GM21447 (cell line): ENCODE data around the gene FAM120C.

Source experiments
- ATAC-seq: cut with Tn5 transposase; IDR thresholded peaks from one replicate; pipeline ENCODE4 v1.9.1; 2021; ENCODE audit not compliant: unreplicated experiment

The FAM120C gene, protein sequence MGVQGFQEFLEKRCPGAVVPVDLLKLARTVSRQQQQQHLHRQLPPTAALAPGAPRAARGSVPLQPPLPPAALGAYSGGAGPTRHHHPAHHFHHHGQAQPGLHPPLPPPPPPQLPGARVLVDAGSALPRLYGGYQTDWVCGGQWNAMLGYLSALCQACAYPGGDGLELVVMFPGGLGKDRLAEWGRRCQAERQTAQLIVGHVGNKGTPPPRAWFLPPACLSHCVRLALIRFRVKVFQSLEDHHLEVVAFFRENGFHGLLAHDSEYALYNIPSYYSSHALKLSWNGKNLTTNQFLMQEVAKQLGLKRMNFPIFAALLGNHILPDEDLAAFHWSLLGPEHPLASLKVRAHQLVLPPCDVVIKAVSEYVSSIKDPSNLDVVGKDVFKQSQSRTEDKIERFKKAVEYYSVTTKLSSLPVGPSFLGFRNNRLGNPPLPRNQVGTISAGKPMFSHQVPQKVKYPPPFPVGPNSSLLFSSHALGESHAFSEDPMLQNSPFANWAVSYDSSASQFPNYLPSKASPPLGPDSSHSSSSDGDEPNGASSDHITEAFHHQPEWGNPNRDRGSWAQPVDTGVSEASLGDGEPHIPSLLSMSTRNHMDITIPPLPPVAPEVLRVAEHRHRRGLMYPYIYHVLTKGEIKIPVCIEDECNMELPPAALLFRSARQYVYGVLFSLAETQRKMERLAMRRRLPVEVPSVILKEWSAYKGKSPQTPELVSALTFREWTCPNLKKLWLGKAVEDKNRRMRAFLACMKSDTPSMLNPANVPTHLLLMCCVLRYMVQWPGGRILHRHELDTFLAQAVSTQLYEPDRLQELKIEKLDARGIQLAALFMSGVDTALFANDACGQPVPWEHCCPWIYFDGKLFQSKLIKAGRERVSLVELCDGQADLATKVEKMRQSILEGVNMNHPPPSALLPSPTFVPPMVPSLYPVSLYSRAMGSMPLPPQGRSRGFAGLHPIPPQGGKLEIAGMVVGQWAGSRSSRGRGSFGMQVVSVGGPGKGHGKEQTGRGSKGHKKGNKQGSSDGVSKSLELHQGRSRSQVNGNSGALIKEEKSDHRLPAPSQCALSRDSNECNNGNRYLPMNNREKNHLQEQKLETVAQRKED

DNA sequence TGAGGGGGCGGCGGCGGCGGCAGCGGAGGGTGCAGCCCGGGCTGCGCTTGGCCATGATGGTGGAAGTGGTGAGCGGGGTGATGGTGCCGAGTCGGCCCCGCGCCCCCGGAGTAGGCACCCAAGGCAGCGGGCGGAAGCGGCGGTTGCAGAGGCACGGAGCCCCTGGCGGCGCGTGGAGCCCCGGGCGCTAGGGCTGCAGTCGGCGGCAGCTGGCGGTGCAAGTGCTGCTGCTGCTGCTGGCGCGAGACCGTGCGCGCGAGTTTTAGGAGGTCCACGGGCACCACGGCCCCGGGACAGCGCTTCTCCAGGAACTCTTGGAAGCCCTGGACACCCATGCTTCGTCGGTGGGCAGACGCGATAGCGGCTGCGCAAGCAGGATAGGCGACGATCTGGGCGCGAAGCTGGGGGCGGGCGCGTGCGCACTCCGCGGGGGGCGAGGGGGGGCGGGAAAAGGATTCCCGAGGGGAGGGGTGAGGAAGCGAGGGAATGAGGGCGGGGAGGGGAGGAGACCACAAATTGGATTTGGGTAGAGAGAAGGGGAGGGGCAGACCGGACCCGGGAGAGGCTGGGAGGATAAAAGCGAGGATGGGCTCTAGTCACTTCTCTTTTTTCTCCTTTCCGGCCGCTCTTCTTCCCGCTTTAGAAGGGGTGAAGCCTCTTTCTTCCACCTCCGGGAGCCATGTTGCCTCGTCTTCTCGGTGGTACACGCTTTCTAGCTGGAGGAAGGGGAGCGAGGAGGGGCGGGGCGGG is at the start of gene FAM120C:
Gene FAM120C (minus strand): TSS at position 391 of the 750 bp plus-strand sequence. CDS start 56 bp downstream, at position 335.
- ATAC-seq: peak; percentile 71

DNA sequence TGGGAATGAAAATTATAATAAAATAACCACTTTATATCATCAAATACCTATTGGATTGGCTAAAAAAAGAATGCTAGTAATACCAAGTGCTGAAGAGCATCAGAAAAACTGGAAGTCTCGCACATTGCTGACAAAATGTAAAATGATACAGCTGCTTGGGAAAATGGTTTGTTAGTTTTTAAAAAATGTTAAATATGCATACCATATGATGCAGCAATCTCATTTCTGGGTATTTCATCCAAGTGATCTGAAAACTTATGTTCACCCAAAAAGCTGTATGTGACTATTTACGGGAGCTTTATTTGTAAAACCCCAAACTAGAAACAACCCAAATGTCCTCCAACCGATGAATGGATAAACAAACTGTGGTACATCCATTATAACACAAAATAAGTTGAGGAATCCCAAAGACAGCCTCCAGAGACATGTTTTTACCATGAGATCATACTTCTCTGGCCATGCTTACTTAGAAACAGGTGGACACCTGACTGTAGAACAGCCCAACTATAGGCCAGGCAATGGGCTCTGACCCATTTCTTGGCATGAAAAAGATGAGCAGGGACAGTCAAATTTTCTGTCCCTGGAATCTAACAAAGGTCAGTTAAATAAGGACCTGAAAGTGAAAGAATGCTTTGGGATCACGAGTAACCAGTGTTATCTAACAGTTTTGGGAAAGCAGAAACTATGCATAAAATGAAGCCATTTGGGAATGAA is 47.5 kb upstream of the FAM120C start:
- ATAC-seq: no peak

DNA sequence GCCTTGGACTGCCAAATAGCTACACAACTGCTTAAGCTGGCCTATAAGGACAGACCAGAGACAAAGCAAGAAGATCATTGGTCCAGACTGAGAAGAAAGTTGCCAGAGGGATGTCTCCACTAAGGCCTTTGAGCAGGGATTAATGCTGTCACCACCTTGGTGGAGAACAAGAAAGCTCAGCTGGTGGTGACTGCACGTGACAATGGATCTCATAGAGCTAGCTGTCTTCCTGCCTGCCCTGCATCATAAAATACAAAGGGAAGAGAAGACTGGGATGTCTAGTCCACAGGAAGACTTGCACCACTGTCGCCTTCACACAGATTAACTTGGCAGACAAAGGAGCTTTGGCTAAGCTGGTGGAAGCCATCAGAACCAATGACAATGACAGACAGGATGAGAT is 40.5 kb upstream of the FAM120C start:
- no peak for ATAC-seq

DNA sequence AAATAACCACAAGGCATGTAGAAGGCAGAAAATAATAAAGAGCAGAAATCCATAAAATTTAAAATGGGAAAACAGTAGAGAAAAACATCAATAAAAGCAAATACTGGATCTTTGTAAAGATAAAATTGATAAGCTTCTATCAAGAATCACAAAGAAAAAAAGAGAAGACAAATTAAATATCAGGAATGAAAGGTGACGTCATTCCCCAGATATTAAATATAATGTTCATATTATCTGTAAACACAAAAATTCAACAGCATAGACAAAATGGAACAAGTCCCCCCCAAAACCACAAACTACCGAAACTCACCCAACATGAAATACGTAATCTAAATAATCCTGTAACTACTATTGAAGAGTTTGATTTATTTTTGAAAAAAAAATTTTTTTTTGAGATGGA is 30.5 kb upstream of the FAM120C start:
- ATAC-seq: no peak

DNA sequence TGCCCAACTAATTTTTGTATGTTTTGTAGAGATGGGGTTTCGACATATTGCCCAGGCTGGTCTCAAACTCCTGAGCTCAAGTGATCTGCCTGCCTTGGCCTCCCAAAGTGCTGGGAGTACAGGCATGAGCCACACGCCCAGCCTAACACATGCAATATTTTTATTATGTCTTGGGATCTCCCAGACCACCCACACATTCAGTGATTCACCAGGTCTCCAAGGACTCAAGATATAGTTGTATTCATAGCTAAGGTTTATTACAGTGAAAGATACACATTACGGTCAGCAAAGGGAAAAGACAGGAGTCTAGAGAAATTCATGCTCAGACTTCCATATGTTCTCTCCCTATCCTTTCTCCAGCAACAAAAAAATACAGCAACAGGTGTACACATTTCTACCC is 25.5 kb upstream of the FAM120C start:
- ATAC-seq: no peak

DNA sequence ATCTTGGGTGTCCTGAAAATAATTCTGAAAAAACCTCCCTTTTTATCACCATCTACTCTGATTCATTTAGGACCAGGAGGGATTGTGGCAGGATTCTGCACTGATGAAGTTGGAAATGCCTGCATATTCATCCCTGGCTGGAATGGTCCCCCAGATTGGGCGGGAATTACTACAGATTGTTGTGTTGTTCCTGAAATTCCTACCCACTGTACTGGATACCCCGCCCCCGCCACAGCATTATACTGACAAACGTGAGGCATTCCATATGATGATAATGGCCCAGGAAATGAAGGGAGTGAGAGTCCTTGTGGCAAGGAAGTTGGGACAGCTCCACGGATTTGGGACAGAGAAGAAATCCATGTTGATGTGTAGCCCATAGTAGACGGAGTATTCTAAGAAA is 15.2 kb upstream of the FAM120C start:
- ATAC-seq: no peak

DNA sequence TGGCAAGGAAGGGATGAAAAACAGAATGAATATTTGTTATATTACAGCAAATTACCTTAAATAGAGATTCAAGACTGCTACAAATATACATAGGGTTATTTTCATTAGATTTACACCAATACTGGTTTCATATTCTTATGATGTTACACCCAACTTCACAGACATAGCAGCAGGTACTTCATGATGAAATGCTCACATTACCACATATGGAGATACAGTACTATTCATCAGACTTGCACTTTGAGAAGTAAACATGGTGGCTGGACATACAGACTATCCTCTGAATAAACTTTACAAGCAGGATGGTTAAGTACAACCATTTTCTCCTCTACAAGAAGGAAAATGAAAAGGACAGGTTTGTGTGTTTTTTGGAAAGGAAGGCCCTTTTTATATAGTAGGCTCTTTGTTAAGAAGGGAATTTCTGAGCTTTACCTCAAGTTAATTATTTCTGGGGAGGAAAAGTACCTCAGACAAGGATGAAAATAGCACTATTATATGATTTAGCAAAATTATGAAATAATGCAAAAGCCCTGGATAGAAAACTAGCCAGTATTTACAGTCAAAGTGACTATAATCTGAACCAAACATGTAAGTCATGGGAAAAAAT is 12.0 kb upstream of the FAM120C start:
- no peak for ATAC-seq

DNA sequence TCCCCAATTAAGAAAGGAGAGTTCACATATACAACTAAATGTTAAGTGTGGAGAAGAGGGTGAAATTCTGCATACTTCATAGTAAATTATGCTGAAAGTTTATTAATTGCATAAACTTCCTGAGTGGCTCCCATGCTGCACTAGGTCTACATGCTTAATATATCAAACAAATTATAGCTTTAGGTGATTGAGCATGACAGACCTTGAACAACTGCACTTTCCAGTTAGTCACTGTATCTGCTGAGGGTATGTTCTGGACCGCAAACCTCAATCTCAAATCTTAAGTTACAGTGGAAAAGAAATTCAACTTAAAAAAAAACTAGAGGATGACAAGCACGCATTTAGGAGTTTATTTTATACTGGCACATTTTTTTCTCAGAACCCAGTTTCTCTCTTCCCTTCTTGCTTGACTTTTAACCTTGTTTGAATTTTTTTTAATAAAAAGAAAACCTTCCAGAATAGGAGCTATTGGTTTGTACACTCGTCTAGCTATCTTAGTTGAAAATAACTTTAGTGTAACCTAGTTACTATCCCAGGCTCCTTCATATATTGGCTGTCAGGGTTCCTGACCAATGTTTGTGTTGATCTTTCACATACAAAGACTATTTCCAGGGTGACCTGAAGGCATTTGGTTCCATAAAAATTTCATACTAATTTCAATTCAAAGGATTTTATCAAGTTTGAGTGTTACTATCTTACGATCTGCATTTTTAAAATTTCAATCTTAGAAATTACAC is 10.2 kb upstream of the FAM120C start:
- no peak for ATAC-seq

DNA sequence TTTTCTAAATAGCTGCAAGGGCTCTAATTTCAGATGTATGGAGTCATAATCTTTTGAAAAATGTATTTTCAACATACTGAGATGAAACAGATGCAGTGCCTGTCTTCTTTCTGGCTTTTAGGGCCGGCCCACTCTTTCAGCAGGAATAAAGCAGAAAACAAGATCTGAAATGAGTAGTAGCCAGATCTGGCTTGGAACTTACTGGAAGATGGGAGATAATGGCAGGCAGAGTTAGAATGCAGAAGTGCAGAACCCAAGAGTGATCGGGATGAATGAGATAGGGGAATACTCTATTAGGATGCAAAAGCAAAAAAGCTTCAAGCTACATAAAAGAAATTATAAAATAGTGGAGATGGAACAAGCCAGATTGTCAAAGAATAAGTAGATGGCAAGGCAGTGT is 1.4 kb upstream of the FAM120C start:
- ATAC-seq: no peak

DNA sequence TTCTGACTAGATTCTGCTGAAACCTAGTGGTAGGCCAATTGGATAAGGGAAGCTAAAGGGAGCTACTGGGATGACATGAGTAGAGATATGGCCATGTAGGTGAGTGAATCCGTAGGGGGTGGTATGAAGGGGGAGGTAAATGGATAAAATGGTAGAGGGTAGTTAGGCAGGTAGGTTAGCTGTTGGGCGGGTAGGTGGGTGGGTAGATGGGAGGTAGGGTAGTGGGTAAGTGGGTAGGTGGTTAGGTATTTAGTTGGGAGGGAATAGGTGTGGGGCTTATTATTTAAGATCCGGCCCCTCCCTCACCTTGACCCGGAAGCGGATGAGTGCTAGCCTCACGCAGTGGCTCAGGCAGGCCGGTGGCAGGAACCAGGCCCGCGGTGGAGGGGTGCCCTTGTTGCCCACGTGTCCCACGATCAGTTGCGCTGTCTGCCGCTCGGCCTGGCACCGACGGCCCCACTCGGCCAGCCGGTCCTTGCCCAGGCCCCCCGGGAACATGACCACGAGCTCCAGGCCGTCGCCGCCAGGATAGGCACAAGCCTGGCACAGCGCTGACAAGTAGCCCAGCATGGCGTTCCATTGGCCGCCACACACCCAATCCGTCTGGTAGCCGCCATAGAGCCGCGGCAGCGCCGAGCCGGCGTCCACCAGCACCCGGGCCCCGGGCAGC is 725 bp downstream of the FAM120C start:
- peak; percentile 66 for ATAC-seq

DNA sequence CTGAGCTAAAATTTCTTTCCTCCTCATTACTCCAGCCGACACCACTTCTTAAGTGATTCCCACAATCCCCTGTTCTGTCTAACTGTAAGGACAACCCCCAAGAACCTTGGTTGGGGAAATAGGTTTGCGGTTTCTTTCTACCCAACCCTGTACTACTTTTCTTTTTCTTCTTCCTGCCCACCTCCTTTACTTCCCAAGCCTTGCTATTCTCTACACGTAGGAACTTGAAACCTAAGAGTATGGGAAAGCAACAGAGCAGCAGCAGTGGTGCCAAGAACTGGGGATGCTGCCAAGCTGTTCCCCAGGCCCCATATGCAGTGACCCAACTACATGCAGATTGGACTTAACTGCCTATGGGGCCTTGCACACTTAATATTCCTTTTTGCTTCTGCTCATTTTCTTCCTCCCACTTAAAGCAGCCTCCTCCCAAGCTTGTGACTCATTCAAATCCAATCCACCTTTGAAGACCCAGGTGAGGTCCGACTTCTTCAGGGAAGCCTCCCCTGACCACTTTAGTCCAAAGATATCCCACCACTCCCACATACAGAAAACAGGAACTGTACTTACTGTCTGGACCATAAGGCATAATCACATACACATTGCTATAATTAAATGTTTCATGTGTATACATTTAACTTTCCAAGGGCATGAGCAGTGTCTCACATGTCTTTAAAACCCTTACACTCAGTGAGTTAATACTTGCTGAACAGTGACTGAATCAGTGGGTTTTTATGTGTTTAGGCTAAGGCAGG is 1.7 kb downstream of the FAM120C start:
- no peak for ATAC-seq

DNA sequence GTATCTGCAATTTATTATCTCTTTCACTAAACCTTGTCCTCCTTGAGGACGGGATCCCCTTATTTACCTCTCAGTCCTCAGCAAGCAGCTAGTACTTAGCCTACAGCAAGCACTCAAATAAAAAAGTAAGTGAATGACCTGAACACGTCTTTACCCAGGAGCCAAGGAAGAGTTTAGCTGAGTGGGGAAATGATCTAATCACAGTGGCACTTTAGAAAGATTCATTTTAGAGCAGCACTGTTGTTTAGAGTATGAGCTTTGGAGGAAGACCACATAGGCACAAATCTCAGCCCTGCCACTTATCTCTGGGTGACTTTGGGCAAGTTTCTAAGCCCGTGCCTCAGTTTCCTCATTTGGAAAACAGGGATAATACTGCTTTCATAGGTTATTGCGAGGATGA is 2.7 kb downstream of the FAM120C start:
- no peak for ATAC-seq

DNA sequence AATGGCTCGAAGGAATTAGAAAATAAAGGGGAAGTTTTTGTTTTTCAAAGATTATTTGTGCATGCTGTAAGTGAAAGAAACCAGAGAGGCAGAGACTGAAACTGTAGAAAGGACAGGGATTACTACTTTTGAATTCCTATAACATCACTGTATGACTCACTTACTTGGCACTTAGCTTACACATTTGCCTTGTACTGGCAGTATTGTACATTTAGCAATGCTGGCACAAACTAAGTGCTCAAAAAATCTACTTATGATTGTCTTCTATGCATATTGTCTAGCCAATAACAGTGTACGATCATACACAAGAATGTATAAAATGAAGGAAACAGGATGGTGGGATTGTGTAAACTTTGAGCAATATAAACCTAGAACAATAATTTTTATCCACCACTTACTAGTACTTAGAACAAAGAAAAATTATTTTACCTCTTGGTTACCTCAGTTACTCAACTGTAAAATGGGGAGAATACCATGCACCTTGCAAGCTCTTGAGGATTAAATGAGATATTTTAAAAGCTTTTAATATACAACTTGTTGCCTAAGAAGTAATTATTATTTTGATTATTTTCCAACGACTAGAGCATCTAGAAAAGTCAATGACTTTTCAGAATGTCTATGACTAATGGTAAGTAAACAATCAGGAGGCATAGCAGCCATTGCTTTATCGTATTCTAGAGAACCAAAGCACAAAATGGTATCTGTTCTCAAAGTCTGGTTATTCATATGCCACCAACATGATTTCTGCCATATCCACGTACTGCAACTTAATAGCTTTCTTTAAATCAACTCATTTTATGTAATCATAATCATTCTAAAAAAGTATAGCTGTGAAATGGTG is 4.7 kb downstream of the FAM120C start:
- ATAC-seq: no peak

DNA sequence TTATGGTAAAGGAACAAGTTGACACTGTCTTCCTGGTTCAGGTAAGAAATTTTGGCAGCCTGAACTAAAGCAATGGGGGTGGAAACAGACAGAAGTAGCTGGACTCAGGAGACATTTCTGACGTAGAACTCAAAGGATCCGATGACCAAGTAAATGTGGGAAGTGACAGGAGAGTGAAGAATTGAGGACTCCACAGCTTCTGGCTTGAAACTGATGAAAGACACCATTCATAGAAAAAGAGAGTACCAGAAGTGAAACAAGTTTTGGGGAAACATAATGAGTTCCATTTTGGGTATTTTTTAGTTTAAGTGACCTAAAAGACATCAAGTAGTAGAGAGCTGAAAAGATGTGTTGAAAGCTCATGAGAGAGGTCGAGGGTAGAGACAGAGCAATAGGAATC is 5.7 kb downstream of the FAM120C start:
- ATAC-seq: no peak

DNA sequence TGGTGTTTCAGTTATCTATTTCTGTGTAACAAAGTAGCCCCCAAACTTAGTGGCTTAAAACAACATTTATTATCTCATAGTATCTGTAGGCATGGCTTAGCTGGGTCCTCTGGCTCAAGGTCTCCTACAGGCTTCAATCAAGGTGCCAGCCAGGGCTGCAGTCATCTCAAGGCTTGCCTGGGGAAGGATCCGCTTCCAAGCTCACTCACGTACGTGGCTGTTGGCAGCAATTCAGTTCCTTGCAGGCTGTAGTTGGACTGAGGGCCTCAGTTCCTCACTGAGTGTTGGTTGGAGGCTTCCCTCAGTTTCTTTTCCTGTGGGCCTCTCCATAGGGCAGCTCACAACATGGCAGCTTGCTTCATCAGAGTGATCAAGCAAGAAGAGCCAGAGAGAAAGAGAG is 9.3 kb downstream of the FAM120C start:
- no peak for ATAC-seq

DNA sequence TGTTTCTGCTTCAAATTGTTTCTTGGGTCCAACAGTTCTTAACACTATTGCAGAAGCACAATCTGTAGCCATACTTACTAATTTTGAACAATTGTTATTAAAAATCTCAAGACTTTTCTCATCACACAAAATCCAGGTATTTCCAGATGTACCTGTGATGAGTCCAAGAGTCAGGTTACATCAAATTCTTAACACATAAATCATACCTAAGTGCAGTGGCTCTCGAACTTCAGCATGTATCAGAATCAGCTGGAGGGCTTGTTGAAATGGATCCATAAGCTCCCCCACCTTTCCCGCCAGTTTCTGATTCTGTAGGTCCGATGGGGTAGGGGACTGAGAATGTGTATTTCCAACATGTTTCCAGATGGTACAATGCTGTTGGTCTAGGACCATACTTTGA is 10.6 kb downstream of the FAM120C start:
- no peak for ATAC-seq
